GM21447 (cell line): ENCODE measurements around the gene CCNC.
"Not testable (repeated sequence)": the region's sequence is repeated elsewhere in the genome, so short reads cannot be mapped to it uniquely, and the experiment has no call there.

Experiments used
- ATAC-seq: cut with Tn5 transposase; IDR thresholded peaks from one replicate; pipeline ENCODE4 v1.9.1; 2021; ENCODE audit not compliant: unreplicated experiment

CCNC gene

GRCh38 chr6:99603421-99604165 is 35.1 kb upstream of the CCNC start:
- peak; percentile 44 for ATAC-seq

GRCh38 chr6:99602520-99603420 is 34.3 kb upstream of the CCNC start:
- peak; percentile 18 for ATAC-seq

- ATAC-seq: not testable (repeated sequence)
Measured at GRCh38 chr6:99594696-99595095, 26.2 kb upstream of the CCNC start.

- ATAC-seq: no peak
Measured at GRCh38 chr6:99592900-99593299, 24.4 kb upstream of the CCNC start.

- ATAC-seq: no peak
Measured at GRCh38 chr6:99591673-99592364, 23.4 kb upstream of the CCNC start.

GRCh38 chr6:99590728-99591672 is 22.5 kb upstream of the CCNC start:
- ATAC-seq: no peak

- ATAC-seq: no peak
Measured at GRCh38 chr6:99589907-99590493, 21.5 kb upstream of the CCNC start.

- peak; percentile 14 for ATAC-seq
Measured at GRCh38 chr6:99589290-99589672, 20.8 kb upstream of the CCNC start.

- peak; percentile 95 for ATAC-seq
Measured at GRCh38 chr6:99588618-99589289, 20.3 kb upstream of the CCNC start.

GRCh38 chr6:99587792-99588191 is 19.3 kb upstream of the CCNC start:
- ATAC-seq: no peak

- ATAC-seq: no peak
Measured at GRCh38 chr6:99579781-99580180, 11.3 kb upstream of the CCNC start.

GRCh38 chr6:99575544-99576227 is 7.2 kb upstream of the CCNC start:
- no peak for ATAC-seq

GRCh38 chr6:99573980-99574617 is 5.6 kb upstream of the CCNC start:
- ATAC-seq: no peak

GRCh38 chr6:99563056-99563723 is 5.3 kb downstream of the CCNC start:
- no peak for ATAC-seq

GRCh38 chr6:99560668-99561067 is 7.8 kb downstream of the CCNC start:
- ATAC-seq: no peak

GRCh38 chr6:99559057-99559456 is 9.4 kb downstream of the CCNC start:
- no peak for ATAC-seq

- no peak for ATAC-seq
Measured at GRCh38 chr6:99553888-99554287, 14.6 kb downstream of the CCNC start.
